Mesothelial cell of epicardium (in vitro differentiated cells): ENCODE measurements around the gene RYR2. TPM values are rescaled to one million over a fixed set of nuclear protein-coding genes. Genes with fewer than 3 reads are reported as not detected.

Experiments
- DNase-seq, 2 experiments: peaks; one replicate each; pipeline ENCODE4 v3.0.0; 2021; ENCODE audit warnings: low spot score in 2 of 2; ENCODE audit not compliant: unreplicated experiment in 2 of 2
- H3K27ac Mint-ChIP-seq: 2 replicates; pipeline ENCODE4 v1.8.0; 2021; ENCODE audit warnings: mixed read lengths
- H3K27me3 Mint-ChIP-seq: 2 replicates; pipeline ENCODE4 v1.8.0; 2021; ENCODE audit warnings: low read depth, mixed read lengths
- H3K36me3 Mint-ChIP-seq: 2 replicates; pipeline ENCODE4 v1.8.0; 2021; ENCODE audit warnings: mixed read lengths
- H3K4me1 Mint-ChIP-seq: 2 replicates; pipeline ENCODE4 v1.8.0; 2021; ENCODE audit warnings: mixed read lengths
- H3K4me3 Mint-ChIP-seq: 2 replicates; pipeline ENCODE4 v1.8.0; 2021; ENCODE audit warnings: mild to moderate bottlenecking, moderate library complexity, mixed read lengths
- H3K9me3 Mint-ChIP-seq: 2 replicates; pipeline ENCODE4 v1.8.0; 2021; ENCODE audit warnings: mixed read lengths
- CTCF ChIP-seq: fragments of 200-600 bp; sonication (generic); IDR thresholded peaks from one replicate; pipeline ENCODE4 v1.5.0; 2021; ENCODE audit warnings: antibody characterized with exemption; ENCODE audit not compliant: unreplicated experiment
- total RNA-seq: library from RNA; stranded (reverse); gene quantifications from 3 replicates; pipeline ENCODE4 v1.2.1, GENCODE V29; 2021

RYR2 gene
- total RNA-seq, 1 donor from 2014 or later, result 6.1 TPM

- H3K27me3 Mint-ChIP-seq, result peaks cover 12% of the 10 kb centered on the region
- DNase-seq, result no peak
- H3K4me1 Mint-ChIP-seq, result no peaks in the 10 kb centered on the region
- H3K4me3 Mint-ChIP-seq, result no peak overlapping the region
- TF ChIP-seq CTCF, result no peak
- no peaks in the 10 kb centered on the region for H3K36me3 Mint-ChIP-seq
- H3K27ac Mint-ChIP-seq, result no peak overlapping the region
- H3K9me3 Mint-ChIP-seq, result no peaks in the 10 kb centered on the region
These were observed 810.4 kb downstream of the RYR2 start for GRCh38 chr1:237852342-237852741.

- H3K4me1 Mint-ChIP-seq, result no peaks in the 10 kb centered on the region
- H3K4me3 Mint-ChIP-seq, result no peak overlapping the region
- TF ChIP-seq CTCF, result no peak
- no peaks in the 10 kb centered on the region for H3K36me3 Mint-ChIP-seq
- H3K9me3 Mint-ChIP-seq, result no peaks in the 10 kb centered on the region
- DNase-seq, result no peak
- peaks cover 15% of the 10 kb centered on the region for H3K27me3 Mint-ChIP-seq
- H3K27ac Mint-ChIP-seq, result no peak overlapping the region
These were observed 815.5 kb downstream of the RYR2 start for GRCh38 chr1:237857455-237857854.

- Mint-ChIP-seq H3K4me1 (peaks cover under 1% of the 10 kb centered on the region), H3K27ac (no peak overlapping the region), H3K27me3 (peaks cover 9% of the 10 kb centered on the region), H3K36me3 (no peaks in the 10 kb centered on the region), H3K9me3 (no peaks in the 10 kb centered on the region), H3K4me3 (no peak overlapping the region)
- DNase-seq, result no peak
- no peak for TF ChIP-seq CTCF
These were observed 817.0 kb downstream of the RYR2 start for GRCh38 chr1:237858992-237859391.

GRCh38 chr1:237861944-237862343 is 820.0 kb downstream of the RYR2 start:
- Mint-ChIP-seq H3K36me3 (no peaks in the 10 kb centered on the region), H3K27ac (no peak overlapping the region), H3K4me3 (no peak overlapping the region), H3K9me3 (no peaks in the 10 kb centered on the region), H3K27me3 (peaks cover 9% of the 10 kb centered on the region), H3K4me1 (peaks cover 7% of the 10 kb centered on the region)
- DNase-seq, result no peak
- no peak for TF ChIP-seq CTCF

- Mint-ChIP-seq H3K4me3 (no peak overlapping the region), H3K36me3 (no peaks in the 10 kb centered on the region), H3K27ac (no peak overlapping the region), H3K4me1 (peaks cover 7% of the 10 kb centered on the region), H3K27me3 (peaks cover 6% of the 10 kb centered on the region), H3K9me3 (no peaks in the 10 kb centered on the region)
- TF ChIP-seq CTCF, result no peak
- no peak for DNase-seq
These were observed 821.2 kb downstream of the RYR2 start for GRCh38 chr1:237863234-237863633.
